Anterior cingulate cortex (tissue), 58 donors: Measurements from ENCODE around the gene PILRA.
"Not testable (repeated sequence)": the region's sequence is repeated elsewhere in the genome, so short reads cannot be mapped to it uniquely, and the experiment has no call there.

Experiments used
- DNase-seq, 58 donors: peaks; one replicate each; lab custom pipeline; 2025; lab: John Stamatoyannopoulos, UW

The PILRA gene

GRCh38 chr7:100376066-100376465 lies 2.8 kb downstream of the PILRA start:
- no peak for DNase-seq

DNA sequence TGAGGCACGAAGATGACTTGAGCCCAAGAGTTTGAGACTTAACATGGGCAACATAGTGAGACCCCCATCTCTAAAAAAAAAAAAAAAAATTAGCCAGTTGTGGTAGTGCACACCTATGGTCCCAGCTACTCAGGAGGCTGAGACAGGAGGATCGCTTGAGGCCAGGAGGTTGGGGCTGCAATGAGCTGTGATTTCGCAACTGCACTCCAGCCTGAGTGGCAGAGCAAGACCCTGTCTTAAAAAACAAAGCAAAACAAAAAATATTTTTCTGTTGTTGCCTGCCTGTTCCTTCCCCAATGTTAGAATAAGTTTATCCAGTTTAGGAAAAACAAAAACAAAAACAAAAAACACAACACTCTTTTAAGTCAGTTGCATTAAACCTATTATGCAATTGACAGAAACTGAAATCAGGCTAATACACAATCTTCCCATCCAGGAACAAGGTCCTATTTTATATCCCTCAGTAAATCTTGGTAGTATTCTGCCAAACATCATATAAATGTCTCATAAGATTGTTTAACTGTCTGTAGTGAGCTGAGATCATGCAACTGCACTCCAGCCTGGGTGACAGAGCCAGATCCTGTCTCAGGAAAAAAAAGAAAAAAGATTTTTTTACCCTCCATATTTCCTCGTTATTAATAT lies 4.9 kb downstream of the PILRA start:
- no peak for DNase-seq

DNA sequence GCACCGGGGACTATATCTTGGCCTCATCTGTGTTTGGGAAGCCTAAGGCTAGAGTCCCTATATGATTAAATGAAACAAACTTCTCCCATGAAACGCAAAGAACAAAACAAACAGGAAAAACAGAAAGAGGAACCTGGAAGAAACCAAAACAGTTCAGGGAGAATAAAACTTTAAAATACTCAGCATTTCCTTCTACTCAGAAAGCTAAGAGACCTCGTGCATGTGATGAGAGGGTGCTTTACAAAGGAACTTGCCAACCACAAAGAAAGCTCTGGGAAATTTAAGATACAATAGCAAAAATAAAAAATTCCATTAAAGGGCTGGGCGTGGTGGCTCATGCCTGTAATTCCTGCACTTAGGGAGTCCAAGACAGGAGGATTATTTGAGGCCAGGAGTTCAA lies 6.9 kb downstream of the PILRA start:
- no peak for DNase-seq

- not testable (repeated sequence) for DNase-seq
Observed at GRCh38 chr7:100381531-100382233, 8.4 kb downstream of the PILRA start.

DNA sequence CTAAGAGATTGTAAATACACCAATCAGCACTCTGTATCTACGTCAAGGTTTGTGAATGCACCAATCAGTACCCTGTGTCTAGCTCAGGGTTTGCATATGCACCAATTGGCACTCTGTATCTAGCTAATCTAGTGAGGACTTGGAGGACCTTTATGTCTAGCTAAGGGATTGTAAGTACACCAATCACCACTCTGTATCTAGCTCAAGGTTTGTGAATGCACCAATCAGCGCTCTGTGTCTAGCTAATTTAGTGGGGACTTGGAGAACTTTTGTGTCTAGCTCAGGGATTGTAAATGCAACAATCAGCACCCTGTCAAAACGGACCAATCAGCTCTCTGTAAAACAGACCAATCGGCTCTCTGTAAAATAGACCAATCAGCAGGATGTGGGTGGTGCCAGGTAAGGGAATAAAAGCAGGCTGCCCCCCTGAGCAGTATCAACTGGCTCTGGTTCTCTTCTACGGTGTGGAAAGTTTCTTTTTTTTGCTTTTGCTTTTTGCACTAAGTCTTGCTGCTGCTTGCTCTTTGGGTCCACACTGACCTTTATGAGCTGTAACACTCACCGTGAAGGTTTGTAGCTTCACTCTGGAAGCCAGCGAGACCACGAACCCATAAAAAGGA lies 9.1 kb downstream of the PILRA start:
- peak in 1 of 58 donors; percentile 13 for DNase-seq

- DNase-seq: no peak
Observed at GRCh38 chr7:100384628-100385294, 11.5 kb downstream of the PILRA start.

DNA sequence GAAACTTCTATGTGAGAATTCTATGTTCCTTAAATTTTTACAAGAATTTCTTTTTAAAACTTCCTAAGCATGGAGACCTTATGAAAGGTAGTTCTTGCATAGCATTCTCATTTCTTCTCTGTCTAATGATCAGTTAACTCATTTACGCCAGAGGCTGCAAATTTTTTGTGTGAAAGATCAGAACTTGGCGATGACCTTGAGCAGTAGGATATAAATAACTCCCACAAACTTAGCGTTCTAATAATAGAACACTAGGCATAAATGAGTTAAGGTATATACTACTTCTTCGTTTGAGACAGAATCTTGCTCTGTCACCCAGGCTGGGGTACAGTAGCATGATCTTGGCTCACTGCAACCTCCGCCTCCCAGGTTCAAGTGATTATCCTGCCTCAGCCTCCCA lies 13.7 kb downstream of the PILRA start:
- no peak for DNase-seq

DNA sequence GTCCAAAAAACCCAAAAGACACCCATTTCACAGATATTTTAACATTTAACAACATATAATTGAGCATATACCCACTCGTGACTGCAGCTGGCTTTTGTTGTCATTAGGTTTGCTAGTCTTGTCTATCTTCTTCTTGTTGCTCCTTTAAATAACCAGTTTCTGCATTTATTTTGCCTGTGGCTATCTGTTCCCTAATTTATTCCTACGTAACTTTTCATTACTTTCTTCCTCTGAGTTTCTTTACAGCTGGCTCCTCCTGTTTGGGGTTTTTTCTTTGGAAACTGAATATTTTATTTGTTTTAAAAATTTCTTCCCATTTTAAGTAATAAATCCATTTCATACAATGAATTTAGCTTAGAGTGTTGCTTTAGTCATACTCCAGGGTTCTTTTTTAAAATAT lies 14.4 kb downstream of the PILRA start:
- no peak for DNase-seq

- no peak for DNase-seq
Observed at GRCh38 chr7:100389437-100390088, 16.3 kb downstream of the PILRA start.

DNA sequence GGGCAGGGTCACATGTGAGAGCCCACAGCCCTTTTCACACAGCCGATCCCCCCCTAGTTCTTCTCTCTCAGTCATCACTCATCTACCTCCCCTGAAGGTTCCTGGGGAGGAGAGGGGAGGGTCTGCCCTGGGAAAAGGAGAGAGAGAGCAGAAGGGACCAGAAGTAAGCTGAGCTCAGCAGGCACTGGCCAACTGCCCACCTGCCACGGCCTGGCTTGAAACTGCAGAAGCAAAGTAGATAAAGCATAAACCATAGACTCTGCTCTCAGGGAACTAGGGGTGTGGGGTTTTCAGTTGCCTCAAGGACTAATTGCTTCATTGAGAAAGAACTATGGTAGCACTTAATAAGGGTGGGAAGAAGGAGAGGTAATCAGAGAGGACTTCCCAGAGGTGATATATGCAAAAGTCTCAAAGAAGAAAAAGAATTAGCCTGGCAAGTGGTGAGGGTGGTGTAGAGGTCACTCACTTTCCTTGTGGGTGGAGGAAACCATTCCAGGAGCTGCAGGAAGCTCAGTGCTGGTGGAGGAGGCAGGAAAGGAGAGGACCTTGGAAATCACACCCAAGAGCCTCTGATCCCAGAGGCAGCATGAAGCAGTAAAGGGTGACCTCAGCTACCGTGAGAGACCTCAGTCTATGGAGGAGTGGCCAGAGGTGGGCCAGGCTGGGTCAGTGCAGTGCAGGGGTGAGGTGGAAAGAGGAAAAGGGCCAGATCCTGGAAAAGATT lies 17.2 kb downstream of the PILRA start:
- no peak for DNase-seq

DNA sequence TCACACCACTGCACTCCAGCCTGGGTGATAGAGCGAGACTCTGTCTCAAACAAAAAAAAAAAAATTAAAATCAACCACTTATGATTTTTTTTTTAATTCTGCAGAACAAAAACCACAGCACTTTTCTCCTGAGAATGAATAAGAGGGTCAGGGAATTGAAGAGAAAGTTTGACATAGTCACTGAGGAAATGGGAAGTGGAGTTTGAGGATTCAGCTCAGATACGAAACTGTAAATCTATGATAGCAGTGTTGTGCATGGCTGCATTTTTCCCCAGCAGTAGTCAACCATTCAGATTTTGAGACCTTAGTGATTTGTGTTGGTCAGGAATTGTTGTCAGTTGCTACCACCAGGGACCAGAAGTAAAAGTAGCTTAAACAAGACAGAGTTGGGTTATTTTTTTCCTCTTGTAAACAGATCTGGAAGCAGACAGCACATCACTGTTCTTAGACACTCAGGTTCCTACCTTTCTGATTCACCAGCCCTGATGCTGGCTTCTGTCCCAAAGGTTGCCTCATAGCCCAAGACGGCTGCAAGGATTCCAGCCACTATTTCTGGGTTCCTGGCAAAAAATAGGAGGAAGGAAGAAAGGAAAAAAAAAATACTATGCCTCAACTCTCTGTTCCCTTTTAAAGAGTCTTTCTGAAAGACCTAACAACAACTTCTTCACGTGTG lies 20.1 kb downstream of the PILRA start:
- DNase-seq: no peak

DNA sequence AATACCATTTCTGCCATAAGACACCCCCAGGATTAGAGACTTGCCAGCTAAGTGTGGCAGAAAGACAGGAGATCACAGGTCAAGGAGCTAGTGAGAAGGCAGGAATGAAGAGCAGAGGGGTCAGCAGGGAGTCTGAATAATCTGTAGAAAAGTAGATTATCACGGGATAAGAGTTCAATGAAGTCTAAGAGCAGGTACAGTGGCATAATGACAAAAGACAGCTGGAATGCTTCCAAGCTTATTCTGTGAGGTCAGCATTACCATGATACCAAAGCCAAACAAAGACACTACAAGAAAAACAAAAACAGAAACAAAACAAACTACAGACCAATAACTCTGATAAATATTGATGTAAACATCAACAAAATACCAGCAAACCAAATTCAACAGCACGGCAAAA lies 20.8 kb downstream of the PILRA start:
- DNase-seq: no peak

- DNase-seq: no peak
Observed at GRCh38 chr7:100396421-100396982, 23.2 kb downstream of the PILRA start.

DNA sequence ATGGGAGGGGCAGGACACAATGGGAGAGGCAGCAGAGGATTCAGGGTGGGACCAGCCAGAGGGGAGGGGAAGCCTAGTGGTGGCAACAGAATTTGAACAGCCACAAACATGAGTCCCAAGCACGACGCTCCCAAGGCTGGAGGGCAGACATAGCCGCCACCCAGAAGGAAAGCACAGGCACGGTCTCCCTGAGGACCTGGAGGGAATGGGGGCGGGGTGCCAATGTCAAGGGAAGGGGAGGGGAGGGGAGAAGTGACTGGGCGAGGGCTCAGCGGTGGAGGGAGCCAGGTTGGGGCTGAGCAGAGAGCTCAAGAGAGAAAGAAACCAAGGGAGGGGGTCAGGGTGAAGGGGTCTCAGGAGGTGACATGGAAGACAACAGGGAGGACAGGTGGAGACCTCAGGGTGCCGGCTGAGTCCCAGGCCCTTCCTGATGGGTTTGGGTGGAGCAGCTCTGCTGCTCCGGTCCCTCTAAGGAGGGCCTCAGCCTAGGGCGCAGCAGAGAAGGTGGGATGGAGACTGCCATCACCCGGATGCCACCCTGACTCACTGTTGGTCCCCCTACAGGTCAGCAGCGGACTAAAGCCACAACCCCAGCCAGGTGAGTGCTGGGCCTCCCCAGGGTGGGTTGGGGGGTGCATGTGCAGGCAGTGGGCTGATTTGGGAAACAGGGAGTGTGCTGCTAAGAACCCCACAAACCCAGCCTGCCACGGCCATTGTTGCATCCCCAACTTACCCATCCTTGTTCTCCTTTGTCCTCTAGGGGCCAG lies 24.2 kb downstream of the PILRA start:
- DNase-seq: no peak

GRCh38 chr7:100398239-100398638 lies 25.0 kb downstream of the PILRA start:
- DNase-seq: no peak

GRCh38 chr7:100400041-100400440 lies 26.8 kb downstream of the PILRA start:
- no peak for DNase-seq

GRCh38 chr7:100400656-100401055 lies 27.4 kb downstream of the PILRA start:
- DNase-seq: no peak

- no peak for DNase-seq
Observed at GRCh38 chr7:100401811-100402210, 28.5 kb downstream of the PILRA start.

DNA sequence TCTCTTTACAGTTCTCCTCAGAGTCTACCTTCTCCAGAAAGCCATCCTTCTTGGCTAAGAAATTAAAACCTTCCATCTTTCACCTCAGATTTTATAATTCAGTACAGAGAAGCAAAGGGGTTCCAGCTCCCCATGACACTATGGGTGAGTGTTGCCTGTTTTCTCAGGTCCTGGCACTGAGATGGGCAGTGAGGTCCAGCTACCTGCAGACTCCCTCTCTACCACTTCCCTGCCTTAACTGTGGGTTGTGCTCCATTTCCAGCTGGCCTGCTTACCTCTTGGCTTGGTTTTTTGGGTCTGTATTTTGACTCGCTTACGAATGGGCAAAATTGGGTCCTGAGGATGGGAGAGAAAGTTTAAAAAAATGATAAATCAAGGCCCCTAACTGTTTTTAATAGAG lies 29.0 kb downstream of the PILRA start:
- DNase-seq: no peak
